HG03045 (cell line): Measurements from ENCODE around the gene RBBP8.

ENCODE experiments used
- ATAC-seq: cut with Tn5 transposase; IDR thresholded peaks from one replicate; pipeline ENCODE4 v1.9.1; 2021; ENCODE audit warnings: mild to moderate bottlenecking, moderate library complexity; ENCODE audit not compliant: unreplicated experiment

The RBBP8 gene

GRCh38 chr18:23059541-23060465, 126.7 kb downstream of the RBBP8 start:
- no peak for ATAC-seq

- no peak for ATAC-seq
Measured at GRCh38 chr18:23062011-23062410, 128.9 kb downstream of the RBBP8 start.

GRCh38 chr18:23063502-23063901, 130.4 kb downstream of the RBBP8 start:
- no peak for ATAC-seq

- no peak for ATAC-seq
Measured at GRCh38 chr18:23065234-23065806, 132.2 kb downstream of the RBBP8 start.

- no peak for ATAC-seq
Measured at GRCh38 chr18:23066060-23066459, 132.9 kb downstream of the RBBP8 start.

- no peak for ATAC-seq
Measured at GRCh38 chr18:23066504-23067039, 133.4 kb downstream of the RBBP8 start.

- no peak for ATAC-seq
Measured at GRCh38 chr18:23067236-23067635, 134.1 kb downstream of the RBBP8 start.

GRCh38 chr18:23068011-23068410, 134.9 kb downstream of the RBBP8 start:
- ATAC-seq: no peak

- no peak for ATAC-seq
Measured at GRCh38 chr18:23068570-23069310, 135.6 kb downstream of the RBBP8 start.

GRCh38 chr18:23069481-23069880, 136.4 kb downstream of the RBBP8 start:
- ATAC-seq: no peak

GRCh38 chr18:23069898-23070297, 136.8 kb downstream of the RBBP8 start:
- no peak for ATAC-seq

GRCh38 chr18:23071285-23071684, 138.2 kb downstream of the RBBP8 start:
- ATAC-seq: peak; percentile 91

- no peak for ATAC-seq
Measured at GRCh38 chr18:23072079-23072478, 139.0 kb downstream of the RBBP8 start.

GRCh38 chr18:23073996-23074606, 141.0 kb downstream of the RBBP8 start:
- ATAC-seq: no peak
